ENCODE results near the gene IPO9. TPM values are rescaled to one million over a fixed set of nuclear protein-coding genes. Genes with fewer than 3 reads are reported as not detected.

The IPO9 gene
- total RNA-seq, 1 experiment from 2014 or later = 76.2 TPM

GRCh38 chr1:201870397-201870796, 41.4 kb downstream of the IPO9 start:
- Histone ChIP-seq H3K79me2 (ENCODE audit: low read depth) (no peaks in the 10 kb centered on the region), H3K4me3 (no peak overlapping the region), H3K9me2 (ENCODE audit: insufficient read depth) (no peaks in the 10 kb centered on the region), H3K27ac (no peak overlapping the region), H3F3A (ENCODE audit: insufficient read depth, low read depth) (peaks cover 4% of the 10 kb centered on the region; the same call in 1 of the 2 replicates), H2AFZ (no peak overlapping the region), H3K4me2 (no peak overlapping the region), H3K36me3 (ENCODE audit: low read depth) (peaks cover 44% of the 10 kb centered on the region), H3K9me3 (ENCODE audit: insufficient read depth, low read depth) (no peaks in the 10 kb centered on the region), H3K27me3 (ENCODE audit: insufficient read depth, low read depth) (no peaks in the 10 kb centered on the region), H4K20me1 (ENCODE audit: insufficient read depth) (no peaks in the 10 kb centered on the region), H3K4me1 (replicated peaks; ENCODE audit: insufficient read depth) (no peaks in the 10 kb centered on the region)
- intact Hi-C loops (cut with micrococcal nuclease; ENCODE audit: unreplicated experiment) = no loop called here
- TF ChIP-seq, protein P1, sequence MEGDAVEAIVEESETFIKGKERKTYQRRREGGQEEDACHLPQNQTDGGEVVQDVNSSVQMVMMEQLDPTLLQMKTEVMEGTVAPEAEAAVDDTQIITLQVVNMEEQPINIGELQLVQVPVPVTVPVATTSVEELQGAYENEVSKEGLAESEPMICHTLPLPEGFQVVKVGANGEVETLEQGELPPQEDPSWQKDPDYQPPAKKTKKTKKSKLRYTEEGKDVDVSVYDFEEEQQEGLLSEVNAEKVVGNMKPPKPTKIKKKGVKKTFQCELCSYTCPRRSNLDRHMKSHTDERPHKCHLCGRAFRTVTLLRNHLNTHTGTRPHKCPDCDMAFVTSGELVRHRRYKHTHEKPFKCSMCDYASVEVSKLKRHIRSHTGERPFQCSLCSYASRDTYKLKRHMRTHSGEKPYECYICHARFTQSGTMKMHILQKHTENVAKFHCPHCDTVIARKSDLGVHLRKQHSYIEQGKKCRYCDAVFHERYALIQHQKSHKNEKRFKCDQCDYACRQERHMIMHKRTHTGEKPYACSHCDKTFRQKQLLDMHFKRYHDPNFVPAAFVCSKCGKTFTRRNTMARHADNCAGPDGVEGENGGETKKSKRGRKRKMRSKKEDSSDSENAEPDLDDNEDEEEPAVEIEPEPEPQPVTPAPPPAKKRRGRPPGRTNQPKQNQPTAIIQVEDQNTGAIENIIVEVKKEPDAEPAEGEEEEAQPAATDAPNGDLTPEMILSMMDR (conservative IDR thresholded peaks at IDR 0.05) = no peak
- no peak for TF ChIP-seq EZH2 (IDR thresholded peaks at IDR 0.05; ENCODE audit: low read depth)
- no TSS peak for BruUV-seq (replicated peaks)
- DNase-seq = no peak
- ChIA-PET POLR2A (ENCODE audit: unreplicated experiment) (no interaction called here), CTCF (no interaction called here)

GRCh38 chr1:201874672-201875071, 45.7 kb downstream of the IPO9 start:
- H4K20me1 ChIP-seq (ENCODE audit: insufficient read depth) = no peaks in the 10 kb centered on the region
- H3K27ac ChIP-seq = no peak overlapping the region
- BruUV-seq (replicated peaks) = no TSS peak
- no peak for DNase-seq
- ChIA-PET CTCF (no interaction called here), POLR2A (ENCODE audit: unreplicated experiment) (no interaction called here)
- H3K4me2 ChIP-seq = no peak overlapping the region
- peaks cover 26% of the 10 kb centered on the region for H3F3A ChIP-seq (ENCODE audit: insufficient read depth, low read depth)
- intact Hi-C loops (cut with micrococcal nuclease; ENCODE audit: unreplicated experiment) = loop anchor here (5.0 kb wide), 1 partner anchor 98 kb away; no protein-coding TSS in a partner anchor
- no peak overlapping the region for H2AFZ ChIP-seq
- no peaks in the 10 kb centered on the region for H3K27me3 ChIP-seq (ENCODE audit: insufficient read depth, low read depth)
- no peak for TF ChIP-seq EZH2 (IDR thresholded peaks at IDR 0.05; ENCODE audit: low read depth)
- TF ChIP-seq, protein P1 (conservative IDR thresholded peaks at IDR 0.05) = no peak
- H3K9me2 ChIP-seq (ENCODE audit: insufficient read depth) = no peaks in the 10 kb centered on the region
- no peak overlapping the region for H3K4me3 ChIP-seq
- no peaks in the 10 kb centered on the region for H3K9me3 ChIP-seq (ENCODE audit: insufficient read depth, low read depth)
- no peaks in the 10 kb centered on the region for H3K79me2 ChIP-seq (ENCODE audit: low read depth)
- H3K36me3 ChIP-seq (ENCODE audit: low read depth) = peaks cover 27% of the 10 kb centered on the region
- H3K4me1 ChIP-seq (replicated peaks; ENCODE audit: insufficient read depth) = no peaks in the 10 kb centered on the region

DNA sequence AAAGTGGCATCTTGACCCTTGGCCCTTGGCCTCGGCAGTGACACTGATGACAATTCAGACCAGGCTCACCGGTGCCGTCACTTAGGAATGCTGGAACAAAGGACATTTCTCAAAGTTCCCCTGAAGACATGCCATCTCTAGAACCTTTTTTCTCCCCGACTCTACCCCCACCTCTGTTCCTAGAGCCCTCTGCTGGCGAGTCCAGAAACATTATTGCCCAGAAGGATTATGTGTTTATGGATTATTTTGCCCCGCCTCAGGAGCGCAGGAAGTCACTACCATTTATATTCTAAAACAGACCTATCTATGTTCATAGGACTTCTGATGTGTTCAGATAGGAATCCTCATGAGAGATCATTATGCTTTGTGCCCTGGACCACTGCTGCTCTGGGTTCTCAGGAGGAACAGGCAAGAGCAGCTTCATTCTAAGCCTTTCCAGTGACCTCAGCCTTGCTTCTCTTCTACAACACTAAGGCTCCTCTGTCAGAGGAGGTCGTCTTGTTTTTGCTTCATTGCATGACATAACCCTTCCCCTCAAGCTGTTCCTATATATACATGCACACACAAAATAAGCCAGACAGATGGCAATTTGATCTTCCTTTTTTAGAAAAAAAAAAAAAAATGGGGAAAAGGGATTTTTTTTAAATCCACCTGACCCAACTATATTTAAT, 47.3 kb downstream of the IPO9 start:
- peaks cover 37% of the 10 kb centered on the region for H3F3A ChIP-seq (ENCODE audit: insufficient read depth, low read depth)
- H3K4me3 ChIP-seq = no peak overlapping the region
- no peaks in the 10 kb centered on the region for H4K20me1 ChIP-seq (ENCODE audit: insufficient read depth)
- no peak for TF ChIP-seq EZH2 (IDR thresholded peaks at IDR 0.05; ENCODE audit: low read depth)
- TF ChIP-seq, protein P1 (conservative IDR thresholded peaks at IDR 0.05) = peak; percentile 52; the same call in 1 of the 2 replicates
- H3K4me2 ChIP-seq = no peak overlapping the region
- H3K9me2 ChIP-seq (ENCODE audit: insufficient read depth) = no peaks in the 10 kb centered on the region
- BruUV-seq (replicated peaks) = no TSS peak
- peaks cover 3% of the 10 kb centered on the region for H3K4me1 ChIP-seq (replicated peaks; ENCODE audit: insufficient read depth)
- H2AFZ ChIP-seq = no peak overlapping the region
- H3K9me3 ChIP-seq (ENCODE audit: insufficient read depth, low read depth) = no peaks in the 10 kb centered on the region
- H3K27me3 ChIP-seq (ENCODE audit: insufficient read depth, low read depth) = no peaks in the 10 kb centered on the region
- ChIA-PET CTCF (interaction anchor here (0.7 kb wide), 2 partner anchors 94 to 313 kb away, joined by 3 to 14 read pairs; no protein-coding TSS in a partner anchor), POLR2A (ENCODE audit: unreplicated experiment) (no interaction called here)
- H3K79me2 ChIP-seq (ENCODE audit: low read depth) = no peaks in the 10 kb centered on the region
- no peak for DNase-seq
- H3K27ac ChIP-seq = no peak overlapping the region
- peaks cover 20% of the 10 kb centered on the region for H3K36me3 ChIP-seq (ENCODE audit: low read depth)
- intact Hi-C loops (cut with micrococcal nuclease; ENCODE audit: unreplicated experiment) = loop anchor here (5.0 kb wide), 1 partner anchor 96 kb away; no protein-coding TSS in a partner anchor
